NCI-H2081 (cell line): ENCODE results near the gene IGFBP6.
"Not testable (repeated sequence)": the region's sequence is repeated elsewhere in the genome, so short reads cannot be mapped to it uniquely, and the experiment has no call there.

Experiments used
- DNase-seq, 2 experiments: peaks; one replicate each; lab custom pipeline; 2025; lab: John Stamatoyannopoulos, UW

IGFBP6 gene

GRCh38 chr12:53070877-53071492 lies 26.5 kb upstream of the IGFBP6 start:
- no peak for DNase-seq

- peak in 1 of 2 experiments; percentile 39 for DNase-seq
These were observed 25.6 kb upstream of the IGFBP6 start for GRCh38 chr12:53071591-53072551.

- DNase-seq = no peak
These were observed 23.6 kb upstream of the IGFBP6 start for GRCh38 chr12:53073881-53074280.

GRCh38 chr12:53074283-53074998 lies 23.0 kb upstream of the IGFBP6 start:
- no peak for DNase-seq

GRCh38 chr12:53074999-53075370 lies 22.5 kb upstream of the IGFBP6 start:
- no peak for DNase-seq

GRCh38 chr12:53076461-53076860 lies 21.0 kb upstream of the IGFBP6 start:
- DNase-seq = no peak

DNA sequence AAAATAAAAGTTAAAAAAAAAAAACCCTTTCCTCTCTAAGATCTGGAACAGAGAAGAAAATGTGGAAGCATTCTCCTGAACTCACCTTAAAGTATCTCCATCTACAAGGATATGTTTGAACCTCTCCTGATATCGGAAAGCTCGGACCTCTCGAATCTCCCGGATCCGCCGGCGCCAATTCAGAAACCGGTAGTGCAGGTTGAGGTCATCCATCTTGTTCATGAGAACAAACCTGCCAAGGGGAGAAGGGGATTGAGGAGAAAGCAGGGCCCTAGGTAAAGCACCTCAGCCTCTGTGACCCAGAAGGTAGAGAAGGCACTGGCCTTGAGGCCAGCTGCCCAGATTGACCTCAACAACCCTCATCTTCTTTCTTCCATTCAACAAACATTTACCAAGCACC lies 20.4 kb upstream of the IGFBP6 start:
- DNase-seq = no peak

GRCh38 chr12:53078425-53079225 lies 18.8 kb upstream of the IGFBP6 start:
- DNase-seq = peak in 1 of 2 experiments; percentile 44

- peak; percentile 94 to 95 for DNase-seq
These were observed 18.0 kb upstream of the IGFBP6 start, which contains the start of gene SPRYD3 for GRCh38 chr12:53079226-53080117. SPRYD3 (minus strand) TSS chr12:53079390; CDS start chr12:53079333, 57 bp downstream.

DNA sequence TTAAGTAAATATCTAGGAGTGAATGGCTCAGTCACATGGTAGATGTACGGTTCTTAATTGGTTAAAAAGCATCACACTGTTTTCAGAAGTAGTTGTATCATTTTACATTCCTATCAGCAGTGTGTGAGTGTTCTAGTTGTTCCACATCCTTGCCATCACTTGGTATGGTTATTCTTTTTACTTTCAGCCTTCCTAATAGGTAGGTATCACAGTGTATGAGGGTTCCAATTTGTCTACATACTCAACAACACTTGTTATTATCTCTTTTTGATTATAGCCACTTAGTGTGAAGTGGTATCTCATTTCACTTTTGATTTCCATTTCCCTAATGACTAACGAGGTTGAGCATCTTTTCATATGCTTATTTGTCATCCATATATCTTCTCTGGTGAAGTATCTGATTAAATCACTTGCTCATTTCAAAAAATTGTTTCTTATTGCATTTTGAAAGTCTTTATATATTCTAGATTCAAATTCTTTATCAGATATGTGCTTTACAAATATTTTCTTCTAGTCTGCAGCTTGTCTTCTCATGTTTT lies 14.8 kb upstream of the IGFBP6 start:
- no peak for DNase-seq

- no peak for DNase-seq
These were observed 11.1 kb upstream of the IGFBP6 start for GRCh38 chr12:53086361-53086760.

GRCh38 chr12:53090105-53090504 lies 7.4 kb upstream of the IGFBP6 start:
- DNase-seq = no peak

GRCh38 chr12:53090554-53090953 lies 6.9 kb upstream of the IGFBP6 start:
- no peak for DNase-seq

GRCh38 chr12:53091756-53092155 lies 5.7 kb upstream of the IGFBP6 start:
- no peak for DNase-seq

GRCh38 chr12:53093777-53094393 lies 3.6 kb upstream of the IGFBP6 start:
- DNase-seq = no peak

DNA sequence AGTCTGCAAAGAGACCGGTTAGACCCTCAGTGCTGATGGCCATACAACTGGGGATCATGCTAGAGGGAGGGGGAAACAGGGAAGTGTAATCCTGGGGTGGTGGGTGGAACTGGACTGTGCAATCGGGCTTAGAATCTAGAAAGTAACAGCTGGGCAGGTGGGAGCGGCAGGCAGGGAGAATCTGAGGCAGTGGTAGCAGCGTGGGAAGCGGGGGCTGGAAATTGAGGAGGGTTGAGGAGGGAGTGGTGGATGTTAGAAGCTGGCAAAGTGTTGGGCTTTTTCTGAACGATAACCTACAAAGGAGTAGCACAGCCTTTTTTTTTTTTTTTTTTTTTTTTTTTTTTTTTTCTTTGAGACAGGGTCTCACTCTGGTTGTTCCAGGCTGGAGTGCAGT lies 3.1 kb upstream of the IGFBP6 start:
- DNase-seq = no peak

DNA sequence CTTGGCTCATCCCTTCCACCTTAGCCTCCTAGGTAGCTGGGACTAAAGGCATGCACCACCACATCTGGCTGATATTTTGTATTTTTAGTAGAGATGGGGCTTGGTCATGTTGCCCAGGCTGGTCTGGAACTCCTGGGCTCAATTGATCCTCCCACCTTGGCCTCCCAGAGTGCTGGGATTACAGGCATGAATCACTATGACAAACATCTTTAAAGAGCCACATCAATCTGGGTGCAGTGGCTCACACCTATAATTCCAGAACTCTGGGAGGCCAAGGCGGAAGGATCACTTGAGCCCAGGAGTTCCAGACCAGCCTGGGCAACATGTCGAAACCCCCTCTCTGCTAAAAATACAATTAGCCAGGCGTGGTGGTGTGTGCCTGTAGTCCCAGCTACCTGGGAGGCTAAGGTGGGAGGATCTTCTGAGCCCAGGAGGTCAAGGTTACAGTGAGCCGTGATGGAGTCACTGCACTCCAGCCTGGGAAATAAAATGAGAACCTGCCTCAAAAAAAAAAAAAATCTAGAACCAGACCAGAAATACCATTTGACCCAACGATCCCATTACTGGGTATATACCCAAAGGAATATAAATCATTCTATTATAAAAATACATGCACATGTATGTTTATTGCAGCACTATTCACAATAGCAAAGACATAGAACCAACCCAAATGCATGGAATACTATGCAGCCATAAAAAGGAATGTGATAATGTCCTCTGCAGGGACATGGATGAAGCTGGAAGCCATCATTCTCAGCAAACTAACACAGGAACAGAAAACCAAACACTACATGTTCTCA lies 2.5 kb upstream of the IGFBP6 start:
- DNase-seq = not testable (repeated sequence)

- not testable (repeated sequence) for DNase-seq
These were observed 1.9 kb upstream of the IGFBP6 start for GRCh38 chr12:53095596-53095895.

- DNase-seq = no peak
These were observed 1.3 kb upstream of the IGFBP6 start for GRCh38 chr12:53096089-53096741.
